ENCODE measurements around the gene KLK12.

DNA sequence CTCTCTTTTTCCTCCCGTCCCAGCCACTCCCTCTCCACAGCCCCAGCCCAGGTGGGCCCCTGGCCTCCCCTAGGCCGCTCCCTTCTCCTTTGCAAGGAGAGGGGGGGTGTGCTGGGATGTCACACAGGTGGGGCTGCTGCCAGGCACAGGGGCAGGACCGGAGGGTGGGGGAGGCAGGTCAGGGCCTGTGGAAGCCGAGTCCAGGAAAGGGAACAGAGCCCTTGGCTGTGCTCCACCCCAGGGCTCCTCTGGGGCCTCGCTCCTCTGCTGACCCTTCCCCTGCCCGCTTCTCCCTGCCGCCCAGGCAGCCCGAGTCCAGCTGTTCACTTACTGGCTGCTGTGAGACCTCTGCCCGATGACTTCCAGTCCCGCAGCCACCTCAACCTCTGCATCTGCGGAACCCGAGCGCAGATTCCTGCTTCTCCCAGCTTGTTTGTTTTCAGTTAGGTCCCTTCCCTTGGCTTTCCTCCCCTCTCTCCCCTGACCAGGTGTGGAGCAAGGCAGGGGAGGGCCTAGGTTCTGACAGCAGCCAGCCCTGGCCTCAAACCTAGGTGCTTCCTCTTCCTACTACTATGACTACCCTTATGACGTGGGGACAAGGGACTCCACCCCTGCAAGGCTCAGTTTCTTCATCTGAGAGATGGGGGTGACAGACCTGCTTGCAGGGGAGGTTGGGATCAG lies 7.5 kb downstream of the KLK12 start:
- TF ChIP-seq, protein P1, sequence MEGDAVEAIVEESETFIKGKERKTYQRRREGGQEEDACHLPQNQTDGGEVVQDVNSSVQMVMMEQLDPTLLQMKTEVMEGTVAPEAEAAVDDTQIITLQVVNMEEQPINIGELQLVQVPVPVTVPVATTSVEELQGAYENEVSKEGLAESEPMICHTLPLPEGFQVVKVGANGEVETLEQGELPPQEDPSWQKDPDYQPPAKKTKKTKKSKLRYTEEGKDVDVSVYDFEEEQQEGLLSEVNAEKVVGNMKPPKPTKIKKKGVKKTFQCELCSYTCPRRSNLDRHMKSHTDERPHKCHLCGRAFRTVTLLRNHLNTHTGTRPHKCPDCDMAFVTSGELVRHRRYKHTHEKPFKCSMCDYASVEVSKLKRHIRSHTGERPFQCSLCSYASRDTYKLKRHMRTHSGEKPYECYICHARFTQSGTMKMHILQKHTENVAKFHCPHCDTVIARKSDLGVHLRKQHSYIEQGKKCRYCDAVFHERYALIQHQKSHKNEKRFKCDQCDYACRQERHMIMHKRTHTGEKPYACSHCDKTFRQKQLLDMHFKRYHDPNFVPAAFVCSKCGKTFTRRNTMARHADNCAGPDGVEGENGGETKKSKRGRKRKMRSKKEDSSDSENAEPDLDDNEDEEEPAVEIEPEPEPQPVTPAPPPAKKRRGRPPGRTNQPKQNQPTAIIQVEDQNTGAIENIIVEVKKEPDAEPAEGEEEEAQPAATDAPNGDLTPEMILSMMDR (IDR thresholded peaks at IDR 0.05), result no peak
- no peak for TF ChIP-seq POLR2A (IDR thresholded peaks at IDR 0.05)
